HCT116 (cell line): ENCODE results near the gene RTN4RL1.

Source experiments
- POLR2A ChIP-seq: IDR thresholded peaks from 2 replicates; pipeline ENCODE4 v1.7.0; 2011; ENCODE audit warnings: borderline replicate concordance; ENCODE audit not compliant: insufficient read depth, insufficient read length; ENCODE audit errors: extremely low read depth
- RAD21 ChIP-seq: IDR thresholded peaks from 2 replicates; pipeline ENCODE4 v1.6.1; 2012; ENCODE audit warnings: low read depth, mild to moderate bottlenecking
- TCF7L2 ChIP-seq: IDR thresholded peaks from 2 replicates; pipeline ENCODE4 v1.7.0; 2011; ENCODE audit warnings: borderline replicate concordance, inconsistent platforms; ENCODE audit not compliant: insufficient read depth, insufficient read length; ENCODE audit errors: extremely low read depth
- TF ChIP-seq, protein P1 (sequence below): IDR thresholded peaks from 2 replicates; pipeline ENCODE4 v1.6.1; 2011; ENCODE audit warnings: mild to moderate bottlenecking, low read length, moderate library complexity; ENCODE audit not compliant: insufficient replicate concordance; ENCODE audit errors: extremely low read depth

DNA sequence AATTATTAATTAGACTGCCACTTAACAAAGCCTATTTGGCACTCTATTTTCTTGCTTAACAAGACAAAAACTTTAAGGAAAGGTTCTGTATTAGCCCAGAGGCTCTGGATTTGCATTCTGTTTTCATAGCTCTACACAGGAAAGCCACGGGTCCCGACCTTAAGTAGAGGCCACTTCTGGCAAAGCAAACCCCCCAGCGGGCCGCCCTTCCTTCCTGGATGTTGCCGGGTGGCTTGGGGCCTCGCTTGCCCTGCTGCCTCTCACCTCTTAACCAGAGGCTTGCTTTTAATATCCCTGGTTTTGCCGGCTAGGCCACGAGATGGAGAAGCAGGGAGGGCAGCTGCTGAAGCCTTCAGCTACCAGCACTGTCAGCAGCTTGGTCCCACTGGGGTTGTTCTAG lies 4.4 kb downstream of the RTN4RL1 start:
- no peak for TF ChIP-seq TCF7L2
- TF ChIP-seq POLR2A: no peak
- TF ChIP-seq RAD21: no peak
- TF ChIP-seq, protein P1, sequence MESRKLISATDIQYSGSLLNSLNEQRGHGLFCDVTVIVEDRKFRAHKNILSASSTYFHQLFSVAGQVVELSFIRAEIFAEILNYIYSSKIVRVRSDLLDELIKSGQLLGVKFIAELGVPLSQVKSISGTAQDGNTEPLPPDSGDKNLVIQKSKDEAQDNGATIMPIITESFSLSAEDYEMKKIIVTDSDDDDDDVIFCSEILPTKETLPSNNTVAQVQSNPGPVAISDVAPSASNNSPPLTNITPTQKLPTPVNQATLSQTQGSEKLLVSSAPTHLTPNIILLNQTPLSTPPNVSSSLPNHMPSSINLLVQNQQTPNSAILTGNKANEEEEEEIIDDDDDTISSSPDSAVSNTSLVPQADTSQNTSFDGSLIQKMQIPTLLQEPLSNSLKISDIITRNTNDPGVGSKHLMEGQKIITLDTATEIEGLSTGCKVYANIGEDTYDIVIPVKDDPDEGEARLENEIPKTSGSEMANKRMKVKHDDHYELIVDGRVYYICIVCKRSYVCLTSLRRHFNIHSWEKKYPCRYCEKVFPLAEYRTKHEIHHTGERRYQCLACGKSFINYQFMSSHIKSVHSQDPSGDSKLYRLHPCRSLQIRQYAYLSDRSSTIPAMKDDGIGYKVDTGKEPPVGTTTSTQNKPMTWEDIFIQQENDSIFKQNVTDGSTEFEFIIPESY: no peak
